Left lobe of liver (tissue), 1 donor: Measurements from ENCODE around the gene WFDC2. TPM values are rescaled to one million over a fixed set of nuclear protein-coding genes. Genes with fewer than 3 reads are reported as not detected.

Experiments used
- total RNA-seq: library from RNA; stranded (reverse); gene quantifications from one replicate; pipeline ENCODE4 v1.2.1, GENCODE V29; 2021
- donor health status: DM: no; HTN: yes; CAD: no.

Gene WFDC2
- total RNA-seq, 1 donor from 2014 or later: 3.7 TPM

Other genes with a start within 250 kb of the WFDC2 start
- not detected for gene SEMG2, start 248.4 kb upstream of the WFDC2 start, total RNA-seq
- 147 TPM for gene SLPI, start 215.2 kb upstream of the WFDC2 start, total RNA-seq
- 0.23 TPM for gene RBPJL, start 162.9 kb upstream of the WFDC2 start, total RNA-seq
- not detected for gene MATN4, start 161.5 kb upstream of the WFDC2 start, total RNA-seq
- gene SDC4, start 121.3 kb upstream of the WFDC2 start, total RNA-seq: 89.3 TPM
- gene SYS1, start 106.6 kb upstream of the WFDC2 start, total RNA-seq: 16.9 TPM
- gene TP53TG5, start 91.4 kb upstream of the WFDC2 start, total RNA-seq: not detected
- 2.9 TPM for gene DBNDD2, start 61.5 kb upstream of the WFDC2 start, total RNA-seq
- gene PIGT, start 53.6 kb upstream of the WFDC2 start, total RNA-seq: 36.0 TPM
- not detected for gene SPINT3, start 45.9 kb downstream of the WFDC2 start, total RNA-seq
- gene WFDC6, start 69.7 kb downstream of the WFDC2 start, total RNA-seq: not detected
- gene EPPIN, start 77.6 kb downstream of the WFDC2 start, total RNA-seq: not detected
- not detected for gene WFDC8, start 109.5 kb downstream of the WFDC2 start, total RNA-seq
- gene WFDC10A, start 160.0 kb downstream of the WFDC2 start, total RNA-seq: not detected
- gene WFDC9, start 161.5 kb downstream of the WFDC2 start, total RNA-seq: not detected
- not detected for gene WFDC11, start 200.5 kb downstream of the WFDC2 start, total RNA-seq
- gene WFDC13, start 232.3 kb downstream of the WFDC2 start, total RNA-seq: not detected
- not detected for gene WFDC10B, start 235.3 kb downstream of the WFDC2 start, total RNA-seq